Fibroblast of pulmonary artery (primary cell): ENCODE data around the gene STMN3.
A peak's percentile ranks its signal among the peaks of the same experiment; 100 is the strongest.

Experiments used
- DNase-seq: peaks from one replicate; pipeline ENCODE4 v3.0.0-alpha.2; 2010; ENCODE audit warnings: low read depth
- H3K4me3 ChIP-seq: replicated peaks from 2 replicates; pipeline ENCODE4 v1.5.1; 2011; ENCODE audit warnings: low read depth, mild to moderate bottlenecking, control low read depth, low read length, moderate library complexity
- CTCF ChIP-seq: IDR thresholded peaks from 2 replicates; pipeline ENCODE4 v1.5.1; 2011; ENCODE audit warnings: mild to moderate bottlenecking, control low read depth, low read length, inconsistent platforms; ENCODE audit errors: missing control alignments

The STMN3 gene

DNA sequence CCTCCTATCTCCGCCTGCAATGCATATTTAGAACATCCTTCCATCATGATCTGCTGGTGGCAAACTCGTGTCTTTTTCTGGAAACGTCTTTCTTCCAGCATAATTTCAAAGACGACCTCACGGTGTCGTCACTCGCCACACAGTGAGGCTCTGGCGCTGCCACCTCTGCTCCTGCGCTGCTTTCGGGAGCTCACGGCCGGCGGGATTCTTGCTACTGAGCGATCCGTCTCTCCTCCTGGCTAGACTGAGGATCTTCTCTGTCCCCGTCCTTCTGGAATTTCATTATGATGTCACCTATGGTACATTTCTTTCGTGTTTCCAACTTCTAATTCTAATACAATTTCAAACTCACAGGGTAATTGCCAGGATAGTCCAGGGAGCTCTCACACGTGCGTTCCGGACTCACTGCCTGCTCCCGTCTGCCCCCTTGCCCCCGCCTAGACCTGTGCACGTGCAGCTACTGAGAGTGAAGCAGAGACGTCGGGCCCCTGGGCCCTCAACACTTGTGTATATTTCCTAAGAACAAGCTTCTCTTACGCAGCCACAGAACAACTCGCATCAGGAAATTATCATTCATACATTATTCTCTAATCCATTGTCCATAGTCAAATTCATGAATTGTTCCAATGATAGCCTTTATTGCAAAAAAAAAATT lies 53.7 kb downstream of the STMN3 start:
- H3K4me3 ChIP-seq: no peak overlapping the region
- DNase-seq: no peak

GRCh38 chr20:63598479-63599395 lies 54.5 kb downstream of the STMN3 start:
- no peak overlapping the region for H3K4me3 ChIP-seq
- no peak for DNase-seq
- no peak for TF ChIP-seq CTCF

More for the DNA sequence above, 53.7 kb downstream of the STMN3 start:
- no peak for TF ChIP-seq CTCF

DNA sequence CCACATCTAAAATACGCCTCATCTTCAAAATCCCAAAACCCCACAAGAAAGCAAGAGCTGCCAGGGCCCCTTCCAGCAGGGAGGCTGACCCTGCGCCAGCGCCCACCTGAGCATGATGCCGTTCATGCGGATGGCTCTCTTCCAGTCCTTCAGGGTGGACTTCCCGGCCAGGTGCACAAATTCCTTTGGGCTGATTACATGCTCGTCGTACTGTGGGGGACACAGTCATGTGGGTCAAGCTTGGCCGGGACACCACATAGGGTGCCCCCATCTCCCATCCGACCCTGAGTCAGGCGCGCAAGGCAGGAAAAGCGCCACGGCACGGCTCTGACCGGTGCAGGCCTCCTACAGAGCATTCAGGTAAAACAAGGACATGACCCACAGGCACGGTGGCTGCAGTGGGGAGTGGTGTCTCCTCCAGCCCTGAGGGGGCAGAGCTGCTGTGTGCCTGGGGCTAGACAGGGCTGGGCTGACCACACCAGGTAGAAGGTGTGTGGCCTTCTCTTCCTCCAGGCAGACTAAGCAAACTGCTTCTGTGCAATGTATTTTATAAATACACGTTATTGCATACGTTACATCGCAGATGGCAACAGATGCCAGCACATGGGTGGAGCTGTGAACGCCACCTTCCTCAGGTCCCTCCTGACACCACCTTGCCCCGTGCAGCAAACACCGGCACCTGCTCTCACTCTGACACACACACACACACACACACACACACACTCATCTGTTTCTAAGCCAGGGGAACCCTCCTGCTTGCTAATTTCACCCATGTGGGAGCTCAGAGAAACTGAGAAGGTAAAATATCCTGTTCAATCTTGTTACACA lies 55.4 kb downstream of the STMN3 start:
- DNase-seq: no peak
- TF ChIP-seq CTCF: no peak
- H3K4me3 ChIP-seq: no peak overlapping the region

GRCh38 chr20:63596423-63596822 lies 56.8 kb downstream of the STMN3 start:
- TF ChIP-seq CTCF: no peak
- no peak overlapping the region for H3K4me3 ChIP-seq
- no peak for DNase-seq

DNA sequence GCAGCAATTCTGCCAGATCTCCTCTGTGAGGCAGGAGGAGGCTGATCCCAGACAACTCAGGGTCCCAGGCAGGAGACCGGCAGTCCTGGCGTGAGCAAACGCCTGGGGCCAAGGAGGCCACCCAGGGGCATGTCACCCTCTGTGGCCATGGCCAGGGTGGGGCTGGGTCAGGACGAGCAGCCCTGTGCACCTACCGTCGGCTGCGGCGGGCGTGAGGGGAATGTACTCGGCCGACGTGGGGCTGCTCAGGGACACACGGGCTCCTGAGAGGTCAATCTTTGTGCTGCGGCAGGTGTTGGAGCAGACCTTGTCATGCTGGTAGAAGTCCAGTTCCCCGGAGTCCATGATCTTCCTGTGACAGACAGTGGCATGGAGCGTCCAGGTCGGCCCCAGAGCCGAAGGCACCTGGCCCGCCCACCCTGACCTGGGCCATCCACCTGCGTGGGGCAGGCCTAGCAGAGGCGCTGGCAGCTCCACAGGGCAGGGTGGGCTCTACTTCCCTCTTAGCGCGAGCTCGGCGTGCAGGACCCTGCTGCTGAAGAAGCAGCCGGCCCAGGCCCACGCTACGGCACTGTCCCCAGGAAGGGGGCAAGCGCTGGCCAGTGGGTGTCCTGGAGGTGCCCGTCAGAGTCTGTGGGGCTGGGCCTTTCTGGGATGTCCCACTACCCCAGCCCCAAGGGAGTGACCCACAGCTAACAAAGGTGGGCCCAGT lies 57.7 kb downstream of the STMN3 start:
- no peak overlapping the region for H3K4me3 ChIP-seq
- TF ChIP-seq CTCF: no peak
- no peak for DNase-seq

DNA sequence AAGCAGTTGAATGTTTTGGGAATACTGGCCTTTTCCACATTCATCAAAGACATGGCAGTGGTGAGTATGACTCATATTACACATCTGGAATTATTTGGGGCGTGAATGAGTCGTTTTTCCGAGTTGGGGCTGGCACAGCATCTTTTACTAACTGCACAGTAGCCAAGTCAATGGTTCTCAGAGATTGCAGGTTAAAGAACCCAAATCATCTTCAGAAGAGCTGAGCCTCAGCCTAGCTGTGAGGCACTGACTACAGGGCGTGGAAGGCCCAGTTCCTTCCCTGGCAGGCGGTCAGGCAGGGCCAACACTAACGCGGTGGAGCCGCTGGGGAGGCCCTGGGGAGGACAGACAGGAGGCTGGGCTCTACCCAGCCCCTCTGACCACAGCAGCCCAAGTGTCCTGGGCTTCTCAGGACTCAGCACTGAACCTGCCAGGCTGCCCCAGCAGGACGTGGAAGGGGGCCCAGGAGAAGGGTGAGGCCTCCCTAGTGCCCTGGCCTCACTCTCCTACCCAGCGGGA lies 59.1 kb downstream of the STMN3 start:
- TF ChIP-seq CTCF: no peak
- peak; percentile 65 for DNase-seq
- H3K4me3 ChIP-seq: no peak overlapping the region
